H1 (cell line): ENCODE results near the gene TROAP. TPM values are rescaled to one million over a fixed set of nuclear protein-coding genes. Genes with fewer than 3 reads are reported as not detected.

ENCODE experiments used
- CTCF ChIA-PET: fragments of 300-600 bp; sonication (Branson Sonifier 250); formaldehyde crosslinking; loops from one replicate; lab custom pipeline; 2021; ENCODE audit not compliant: partially characterized antibody; lab: Charles Lee
- POLR2A ChIA-PET: fragments of 300-600 bp; sonication (Branson Sonifier 250); formaldehyde crosslinking; loops from one replicate; lab custom pipeline; 2021; ENCODE audit warnings: inconsistent platforms; ENCODE audit not compliant: partially characterized antibody; lab: Charles Lee
- DNase-seq, 2 experiments: peaks; one replicate each; pipeline versions ENCODE4 v3.0.0 to v3.0.0-alpha.2; 2010 to 2022; ENCODE audit warnings: low spot score in 2 of 2, low read depth in 1 of 2, mixed read lengths in 1 of 2
- FAIRE-seq: peaks from 2 replicates; lab custom pipeline; 2011; peaks lifted over from hg19 to GRCh38; lab: Jason Lieb, UNC
- H2AFZ ChIP-seq: 2 replicates; pipeline ENCODE4 v1.8.1; 2012; ENCODE audit warnings: low read length, inconsistent platforms
- H2AK5ac ChIP-seq: 2 replicates; pipeline ENCODE4 v1.6.1; 2013; ENCODE audit warnings: low read depth, low read length
- H2BK120ac ChIP-seq: replicated peaks from 2 replicates; pipeline ENCODE3; 2013; ENCODE audit warnings: low read depth, low read length, inconsistent platforms
- H2BK12ac ChIP-seq: 2 replicates; pipeline ENCODE4 v1.6.1; 2013; ENCODE audit warnings: low read depth, low read length
- H2BK15ac ChIP-seq: 2 replicates; pipeline ENCODE4 v1.6.1; 2013; ENCODE audit warnings: low read length
- H2BK20ac ChIP-seq: 2 replicates; pipeline ENCODE4 v1.6.1; 2013; ENCODE audit warnings: low read length
- H2BK5ac ChIP-seq: 2 replicates; pipeline ENCODE4 v1.6.1; 2013; ENCODE audit warnings: low read depth, low read length
- H3K14ac ChIP-seq: 2 replicates; pipeline ENCODE4 v1.6.1; 2013; ENCODE audit warnings: inconsistent platforms; ENCODE audit not compliant: insufficient read length
- H3K18ac ChIP-seq: 2 replicates; pipeline ENCODE4 v1.6.1; 2013; ENCODE audit warnings: low read length; ENCODE audit errors: extremely low read depth
- H3K23ac ChIP-seq: 2 replicates; pipeline ENCODE4 v1.6.1; 2013; ENCODE audit warnings: inconsistent platforms; ENCODE audit not compliant: insufficient read length
- H3K23me2 ChIP-seq: 2 replicates; pipeline ENCODE4 v1.6.1; 2013; ENCODE audit warnings: low read depth, low read length
- H3K27ac ChIP-seq: 2 replicates; pipeline ENCODE4 v1.6.1; 2011; ENCODE audit warnings: low read depth, low read length, inconsistent platforms
- H3K27me3 ChIP-seq, 4 experiments: replicated peaks in 1 of 4; 1 replicate in 1 of 4; 2 replicates in 3 of 4; pipeline versions ENCODE4 v1.6.1 to v1.8.1; 2011 to 2013; ENCODE audit warnings: low read length in 3 of 4, mild to moderate bottlenecking in 3 of 4, inconsistent platforms in 2 of 4, mixed read lengths in 2 of 4, moderate library complexity in 1 of 4; ENCODE audit not compliant: control insufficient read depth in 3 of 4, insufficient read depth in 3 of 4; ENCODE audit errors: extremely low read depth in 1 of 4
- H3K36me3 ChIP-seq, 4 experiments: 2 replicates each; pipeline versions ENCODE4 v1.6.1 to v1.8.1; 2011 to 2013; ENCODE audit warnings: mild to moderate bottlenecking in 4 of 4, low read length in 3 of 4, moderate library complexity in 2 of 4, control low read depth in 1 of 4, inconsistent platforms in 1 of 4; ENCODE audit not compliant: insufficient read depth in 4 of 4, control insufficient read depth in 2 of 4
- H3K4ac ChIP-seq: replicated peaks from 2 replicates; pipeline ENCODE3; 2013; ENCODE audit warnings: low read length, low read depth, mixed read lengths, inconsistent platforms; ENCODE audit not compliant: insufficient read length
- H3K4me1 ChIP-seq, 4 experiments: replicated peaks in 1 of 4; 1 replicate in 1 of 4; 2 replicates in 3 of 4; pipeline versions ENCODE4 v1.6.1 to v1.8.1; 2011 to 2013; ENCODE audit warnings: low read length in 3 of 4, inconsistent platforms in 2 of 4, mixed read lengths in 1 of 4; ENCODE audit not compliant: insufficient read depth in 4 of 4, control insufficient read depth in 3 of 4
- H3K4me2 ChIP-seq, 2 experiments: 2 replicates each; pipeline versions ENCODE4 v1.6.1 to v1.8.1; 2011 to 2013; ENCODE audit warnings: low read depth in 2 of 2, low read length in 2 of 2, control low read depth in 1 of 2, inconsistent platforms in 1 of 2, mild to moderate bottlenecking in 1 of 2; ENCODE audit not compliant: insufficient read depth in 1 of 2
- H3K4me3 ChIP-seq, 4 experiments: fragments of 200-600, 300-600 bp in 1 of 4; sonication (generic), shearing (Covaris generic), sonication (Bioruptor Twin) in 1 of 4; 2 replicates each; pipeline versions ENCODE4 v1.5.1 to v1.8.1; 2011 to 2016; ENCODE audit warnings: low read length in 4 of 4, low read depth in 3 of 4, control low read depth in 2 of 4, inconsistent platforms in 2 of 4, mild to moderate bottlenecking in 2 of 4, mixed read lengths in 1 of 4, moderate library complexity in 1 of 4; ENCODE audit not compliant: insufficient read depth in 2 of 4; ENCODE audit errors: extremely low read depth in 1 of 4
- H3K56ac ChIP-seq: replicated peaks from 2 replicates; pipeline ENCODE3; 2013; ENCODE audit warnings: low read depth, mild to moderate bottlenecking, mixed read lengths, low read length, inconsistent platforms; ENCODE audit not compliant: insufficient read length
- H3K79me1 ChIP-seq: 2 replicates; pipeline ENCODE4 v1.6.1; 2013; ENCODE audit warnings: low read depth, low read length, control low read depth
- H3K79me2 ChIP-seq, 2 experiments: 2 replicates each; pipeline versions ENCODE4 v1.6.1 to v1.8.1; 2012 to 2013; ENCODE audit warnings: low read length in 2 of 2, mild to moderate bottlenecking in 2 of 2, inconsistent platforms in 1 of 2; ENCODE audit not compliant: insufficient read depth in 2 of 2, control insufficient read depth in 1 of 2
- H3K9ac ChIP-seq, 4 experiments: replicated peaks in 1 of 4; 1 replicate in 1 of 4; 2 replicates in 3 of 4; pipeline versions ENCODE4 v1.6.1 to v1.8.1; 2011 to 2013; ENCODE audit warnings: low read depth in 3 of 4, low read length in 3 of 4, control low read depth in 2 of 4, mild to moderate bottlenecking in 2 of 4, moderate library complexity in 2 of 4, inconsistent platforms in 1 of 4; ENCODE audit errors: extremely low read depth in 1 of 4
- H3K9me3 ChIP-seq, 2 experiments: 2 replicates each; pipeline versions ENCODE4 v1.6.1 to v1.8.1; 2012 to 2013; ENCODE audit warnings: mild to moderate bottlenecking in 2 of 2, moderate library complexity in 2 of 2, control low read depth in 1 of 2, inconsistent platforms in 1 of 2, low read depth in 1 of 2, low read length in 1 of 2, mixed read lengths in 1 of 2; ENCODE audit not compliant: insufficient read depth in 2 of 2
- H4K20me1 ChIP-seq, 2 experiments: replicated peaks in 1 of 2; 2 replicates each; pipeline versions ENCODE3 to v1.8.1; 2011 to 2013; ENCODE audit warnings: inconsistent platforms in 2 of 2, low read length in 2 of 2, mild to moderate bottlenecking in 1 of 2; ENCODE audit not compliant: insufficient read depth in 2 of 2, control insufficient read depth in 1 of 2
- H4K5ac ChIP-seq: 2 replicates; pipeline ENCODE4 v1.6.1; 2013; ENCODE audit warnings: low read length, low read depth, mixed read lengths, inconsistent platforms; ENCODE audit not compliant: insufficient read length
- H4K8ac ChIP-seq: 2 replicates; pipeline ENCODE4 v1.8.0; 2013; ENCODE audit warnings: mild to moderate bottlenecking, moderate library complexity, low read length, inconsistent platforms; ENCODE audit not compliant: insufficient read depth; ENCODE audit errors: extremely low read depth
- H4K91ac ChIP-seq: replicated peaks from 2 replicates; pipeline ENCODE3; 2013; ENCODE audit warnings: low read length, mixed read lengths, inconsistent platforms; ENCODE audit not compliant: insufficient read length
- BACH1 ChIP-seq: IDR thresholded peaks from 2 replicates; pipeline ENCODE4 v1.6.1; 2012; ENCODE audit warnings: low read length, improper control_type of control experiment
- BCL11A ChIP-seq, 2 experiments: IDR thresholded peaks; one replicate each; pipeline ENCODE4 v1.6.1; 2011; ENCODE audit warnings: low read depth in 2 of 2, low read length in 2 of 2, mild to moderate bottlenecking in 2 of 2
- CEBPB ChIP-seq: IDR thresholded peaks from 2 replicates; pipeline ENCODE4 v1.6.1; 2012; ENCODE audit warnings: low read depth, low read length
- EP300 ChIP-seq, 2 experiments: IDR thresholded peaks; 1 replicate in 1 of 2; 2 replicates in 1 of 2; pipeline ENCODE4 v1.6.1; 2011 to 2012; ENCODE audit warnings: low read depth in 2 of 2, low read length in 2 of 2, mild to moderate bottlenecking in 2 of 2, borderline replicate concordance in 1 of 2, inconsistent platforms in 1 of 2, moderate library complexity in 1 of 2
- HDAC6 ChIP-seq: IDR thresholded peaks from one replicate; pipeline ENCODE4 v1.7.1; 2012; ENCODE audit warnings: low read depth, mild to moderate bottlenecking, inconsistent platforms, low read length, moderate library complexity
- MAFK ChIP-seq: IDR thresholded peaks from 2 replicates; pipeline ENCODE4 v1.6.1; 2012; ENCODE audit warnings: low read depth, mild to moderate bottlenecking, improper control_type of control experiment, low read length
- POLR2AphosphoS5 ChIP-seq: IDR thresholded peaks from 2 replicates; pipeline ENCODE4 v1.6.1; 2011; ENCODE audit warnings: low read depth, low read length
- POU5F1 ChIP-seq: IDR thresholded peaks from 2 replicates; pipeline ENCODE4 v1.6.1; 2011; ENCODE audit warnings: low read depth, mild to moderate bottlenecking, low read length, moderate library complexity
- SIRT6 ChIP-seq: IDR thresholded peaks from one replicate; pipeline ENCODE4 v1.7.1; 2012; ENCODE audit warnings: low read length, inconsistent platforms
- TAF1 ChIP-seq: IDR thresholded peaks from 2 replicates; pipeline ENCODE4 v1.6.1; 2011; ENCODE audit warnings: mild to moderate bottlenecking, low read depth, low read length
- TEAD4 ChIP-seq: IDR thresholded peaks from 2 replicates; pipeline ENCODE4 v1.6.1; 2012; ENCODE audit warnings: low read depth, low read length, inconsistent platforms, mixed read lengths
- WGBS, 2 experiments: shearing (Covaris generic) in 1 of 2; methylation state at CpG; one replicate each; pipeline versions ENCODE4 v1.1.6 to v1.1.7; 2013 to 2015; ENCODE audit warnings: low lambda C conversion rate in 2 of 2, mixed read lengths in 2 of 2, inconsistent platforms in 1 of 2, low coverage in 1 of 2, missing lambda C conversion rate in 1 of 2; ENCODE audit not compliant: insufficient replicate concordance in 2 of 2, insufficient coverage in 1 of 2, insufficient read length in 1 of 2; ENCODE audit errors: extremely low coverage in 1 of 2, missing lambda C conversion rate in 1 of 2; 5-methylcytosine and 5-hydroxymethylcytosine counted together
- polyA plus RNA-seq, 7 experiments: library from polyadenylated mRNA; depleted of rRNA in 3 of 7; stranded (reverse) in 5 of 7; unstranded in 2 of 7; fragments of >200 nt in 5 of 7; fragments of 200-250 nt in 2 of 7; gene quantifications; 1 replicate in 5 of 7; 2 replicates in 1 of 7; 4 replicates in 1 of 7; pipeline versions ENCODE4 v1.2.1 to v1.2.3, GENCODE V29; 2011 to 2013; ENCODE audit warnings: missing spikeins in 2 of 7, mixed read lengths in 2 of 7
- total RNA-seq: library from RNA; stranded (reverse); fragmentation: NEBNext Ultra II Directional; extraction: Animal tissue kit (Norgen Biotek cat#: 25700); gene quantifications from 2 replicates; pipeline ENCODE4 v1.2.1, GENCODE V29; 2021

TROAP gene
- total and polyA plus RNA-seq, 2 of the 8 experiments (the other 6 are each of a cell fraction or from before 2014, with no cell fraction given) = 36.7 to 52.0 TPM

DNA sequence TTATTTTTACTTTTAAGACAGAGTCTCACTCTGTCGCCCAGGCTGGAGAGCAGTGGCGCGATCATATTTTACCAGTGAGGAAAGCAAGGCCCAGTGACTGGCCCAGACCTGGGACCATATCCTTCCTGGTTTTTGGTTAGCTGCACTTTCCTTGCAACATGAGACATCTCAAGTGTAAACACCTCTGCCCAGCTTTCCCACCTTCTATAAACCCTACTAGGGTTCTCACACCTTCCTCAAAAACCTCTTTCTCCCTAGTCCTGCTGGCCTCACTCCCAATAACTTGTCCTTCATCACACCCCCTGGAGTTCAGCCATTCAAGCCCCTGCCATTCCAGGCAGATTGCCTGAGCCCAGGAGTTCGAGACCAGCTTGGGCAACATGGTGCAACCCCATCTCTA, 38.4 kb upstream of the TROAP start:
- Histone ChIP-seq H4K91ac (no peak overlapping the region), H3K79me1 (no peaks in the 10 kb centered on the region), H4K8ac (no peak overlapping the region), H3K56ac (no peak overlapping the region), H2BK12ac (no peak overlapping the region), H4K20me1 (no peaks in the 10 kb centered on the region), H2BK15ac (no peak overlapping the region), H2BK120ac (no peak overlapping the region), H3K14ac (no peak overlapping the region), H3K18ac (no peak overlapping the region), H3K27me3 (no peaks in the 10 kb centered on the region; a peak in 3 of 7 replicates), H3K23me2 (no peaks in the 10 kb centered on the region; the same call in 1 of the 2 replicates), H3K27ac (no peak overlapping the region), H3K36me3 (no peaks in the 10 kb centered on the region), H3K4ac (no peak overlapping the region), H2BK20ac (no peak overlapping the region), H3K9me3 (no peaks in the 10 kb centered on the region), H3K4me3 (no peak overlapping the region), H3K79me2 (no peaks in the 10 kb centered on the region), H3K4me1 (peaks cover 0 to 4% (median 4%) of the 10 kb centered on the region in 4 experiments; a peak in 3 of 7 replicates), H4K5ac (no peak overlapping the region), H3K9ac (no peak overlapping the region), H2BK5ac (no peak overlapping the region), H3K23ac (no peak overlapping the region), H3K4me2 (no peak overlapping the region), H2AK5ac (no peak overlapping the region), H2AFZ (no peak overlapping the region)
- ChIA-PET CTCF (interaction anchor here (0.8 to 17.0 kb wide), 14 partner anchors 10 to 269 kb away, joined by 3 to 172 read pairs (median 4); partner anchors contain the start of genes DNAJC22 and PRPH), POLR2A (interaction anchor here (1.3 to 2.9 kb wide), 3 partner anchors 10 to 19 kb away, joined by 4 to 20 read pairs (median 4); partner anchors contain the start of genes PRPH and TUBA1C)
- DNase-seq (no peak), FAIRE-seq (no peak)
- WGBS, 2 experiments = 91% methylated on average over 4 of the region's 4 CpGs; no CpG with 5 or more reads in 1 of the 2 experiments
- TF ChIP-seq TEAD4 (no peak), TAF1 (no peak), BCL11A (IDR thresholded peaks at IDR 0.05; ENCODE audit: low read depth in 2 of 2, low read length in 2 of 2) (no peak), HDAC6 (no peak), POU5F1 (no peak), CEBPB (no peak), EP300 (IDR thresholded peaks at IDR 0.05; ENCODE audit: borderline replicate concordance in 1 of 2, low read depth in 2 of 2, low read length in 2 of 2) (no peak), SIRT6 (no peak), MAFK (no peak), BACH1 (no peak), POLR2AphosphoS5 (no peak)
